Suprapubic skin (tissue), 4 donors: Measurements from ENCODE around the gene RPRD1B. TPM values are rescaled to one million over a fixed set of nuclear protein-coding genes. Genes with fewer than 3 reads are reported as not detected.

ENCODE experiments used
- DNase-seq, 2 donors: peaks; one replicate each; pipeline ENCODE4 v3.0.0-alpha.2; 2019; ENCODE audit warnings: low spot score in 2 of 2
- H3K27ac ChIP-seq: fragments of 200-600 bp; sonication (generic); one replicate; pipeline ENCODE4 v1.5.1; 2019
- H3K27me3 ChIP-seq: fragments of 200-600 bp; sonication (generic); one replicate; pipeline ENCODE4 v1.5.1; 2019
- H3K36me3 ChIP-seq: fragments of 200-600 bp; sonication (generic); one replicate; pipeline ENCODE4 v1.5.1; 2019
- H3K4me1 ChIP-seq: fragments of 200-600 bp; sonication (generic); one replicate; pipeline ENCODE4 v1.5.1; 2019
- H3K4me3 ChIP-seq: fragments of 200-600 bp; sonication (generic); one replicate; pipeline ENCODE4 v1.5.1; 2019; ENCODE audit warnings: mild to moderate bottlenecking
- H3K9me3 ChIP-seq: fragments of 200-600 bp; sonication (generic); one replicate; pipeline ENCODE4 v1.5.1; 2019
- EP300 ChIP-seq: sonication (generic); formaldehyde crosslinking; IDR thresholded peaks from one replicate; pipeline ENCODE4 v1.6.1; 2017; ENCODE audit warnings: antibody characterized with exemption
- POLR2A ChIP-seq, 2 donors: fragments of 450-650 bp; IDR thresholded peaks; one replicate each; pipeline ENCODE4 v1.6.1; 2017; ENCODE audit warnings: antibody characterized with exemption in 2 of 2, mild to moderate bottlenecking in 2 of 2, moderate library complexity in 2 of 2
- POLR2AphosphoS5 ChIP-seq, 3 donors: sonication (generic); formaldehyde crosslinking; IDR thresholded peaks; one replicate each; pipeline ENCODE4 v1.6.1; 2017; ENCODE audit warnings: antibody characterized with exemption in 3 of 3
- WGBS: methylation state at CpG from one replicate; pipeline ENCODE4 v1.1.5; 2018; 5-methylcytosine and 5-hydroxymethylcytosine counted together
- total RNA-seq, 4 donors: library from RNA; depleted of rRNA; stranded (reverse); fragments of >200 nt; gene quantifications; one replicate each; pipeline ENCODE4 v1.1.0, GENCODE V29; 2016
- TF ChIP-seq, protein P1 (sequence below), 2 donors: fragments of 200-600 bp in 1 of 2; fragments of 450-650 bp in 1 of 2; sonication (generic) in 1 of 2; IDR thresholded peaks; one replicate each; pipeline ENCODE4 v1.5.1; 2016 to 2019; ENCODE audit warnings: antibody characterized with exemption in 2 of 2, mild to moderate bottlenecking in 1 of 2, moderate library complexity in 1 of 2

RPRD1B gene
- total RNA-seq, 4 donors from 2014 or later = 24.7 to 45.6 (median 27.7) TPM

DNA sequence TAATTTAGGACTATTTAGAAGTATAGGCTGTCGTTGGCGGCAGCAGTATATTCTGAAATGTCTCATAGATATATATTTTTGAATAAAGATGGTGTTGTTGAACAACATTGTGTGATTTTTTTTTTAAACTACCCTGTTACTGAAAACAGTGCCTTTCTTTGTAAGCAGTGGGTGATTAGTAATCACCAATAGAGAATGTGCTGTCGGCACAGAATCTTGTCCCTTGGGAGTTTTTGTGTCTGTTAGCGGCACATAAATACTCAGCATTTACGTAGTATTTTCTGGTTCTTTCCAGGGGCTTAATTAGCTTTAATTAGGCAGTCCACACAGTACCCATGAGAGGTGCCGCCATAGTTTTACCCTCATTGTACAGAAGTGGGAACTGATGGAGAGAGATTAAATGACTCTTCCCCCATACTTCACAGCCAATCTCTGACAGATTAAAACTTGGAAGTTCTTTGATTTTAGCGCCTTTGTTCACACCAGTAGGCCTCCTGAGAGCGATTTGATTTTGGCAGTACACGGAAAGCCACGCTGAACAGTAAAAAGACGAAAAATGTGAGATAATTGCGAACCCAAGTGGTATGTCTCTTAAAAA, 58.8 kb downstream of the RPRD1B start:
- no peak overlapping the region for H3K4me3 ChIP-seq
- no peak overlapping the region for H3K27ac ChIP-seq
- WGBS = 93% methylated on average over 12 of the region's 12 CpGs
- no peaks in the 10 kb centered on the region for H3K9me3 ChIP-seq
- peaks cover 13% of the 10 kb centered on the region for H3K4me1 ChIP-seq
- TF ChIP-seq POLR2AphosphoS5 (IDR thresholded peaks at IDR 0.05) (no peak), EP300 (no peak), POLR2A (IDR thresholded peaks at IDR 0.05) (no peak)
- TF ChIP-seq, protein P1, sequence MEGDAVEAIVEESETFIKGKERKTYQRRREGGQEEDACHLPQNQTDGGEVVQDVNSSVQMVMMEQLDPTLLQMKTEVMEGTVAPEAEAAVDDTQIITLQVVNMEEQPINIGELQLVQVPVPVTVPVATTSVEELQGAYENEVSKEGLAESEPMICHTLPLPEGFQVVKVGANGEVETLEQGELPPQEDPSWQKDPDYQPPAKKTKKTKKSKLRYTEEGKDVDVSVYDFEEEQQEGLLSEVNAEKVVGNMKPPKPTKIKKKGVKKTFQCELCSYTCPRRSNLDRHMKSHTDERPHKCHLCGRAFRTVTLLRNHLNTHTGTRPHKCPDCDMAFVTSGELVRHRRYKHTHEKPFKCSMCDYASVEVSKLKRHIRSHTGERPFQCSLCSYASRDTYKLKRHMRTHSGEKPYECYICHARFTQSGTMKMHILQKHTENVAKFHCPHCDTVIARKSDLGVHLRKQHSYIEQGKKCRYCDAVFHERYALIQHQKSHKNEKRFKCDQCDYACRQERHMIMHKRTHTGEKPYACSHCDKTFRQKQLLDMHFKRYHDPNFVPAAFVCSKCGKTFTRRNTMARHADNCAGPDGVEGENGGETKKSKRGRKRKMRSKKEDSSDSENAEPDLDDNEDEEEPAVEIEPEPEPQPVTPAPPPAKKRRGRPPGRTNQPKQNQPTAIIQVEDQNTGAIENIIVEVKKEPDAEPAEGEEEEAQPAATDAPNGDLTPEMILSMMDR (IDR thresholded peaks at IDR 0.05) = no peak
- peaks cover 40% of the 10 kb centered on the region for H3K36me3 ChIP-seq
- no peaks in the 10 kb centered on the region for H3K27me3 ChIP-seq
- DNase-seq = no peak

DNA sequence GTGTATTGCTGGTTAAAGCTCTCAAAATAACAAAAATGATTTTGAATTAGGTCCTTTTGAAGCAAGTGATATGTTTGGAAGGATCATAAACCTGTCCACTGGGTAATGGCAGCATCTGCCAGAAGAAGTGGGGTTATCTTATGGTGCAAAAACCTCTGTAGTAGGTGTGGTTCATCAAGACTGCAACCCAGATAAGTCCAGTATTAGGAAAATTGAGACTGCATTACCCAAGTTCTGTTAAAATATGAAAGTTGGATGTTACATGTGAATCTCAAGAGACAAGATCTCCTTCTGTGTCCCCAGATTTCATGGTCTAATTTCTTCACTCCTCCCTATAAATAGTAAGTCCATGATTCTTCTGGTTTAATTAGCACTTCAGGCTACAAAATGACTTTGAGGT, 59.4 kb downstream of the RPRD1B start:
- no peak for DNase-seq
- no peaks in the 10 kb centered on the region for H3K9me3 ChIP-seq
- no peaks in the 10 kb centered on the region for H3K27me3 ChIP-seq
- TF ChIP-seq POLR2AphosphoS5 (IDR thresholded peaks at IDR 0.05) = no peak
- peaks cover 36% of the 10 kb centered on the region for H3K36me3 ChIP-seq
- H3K4me3 ChIP-seq = no peak overlapping the region
- peaks cover 13% of the 10 kb centered on the region for H3K4me1 ChIP-seq
- H3K27ac ChIP-seq = no peak overlapping the region

DNA sequence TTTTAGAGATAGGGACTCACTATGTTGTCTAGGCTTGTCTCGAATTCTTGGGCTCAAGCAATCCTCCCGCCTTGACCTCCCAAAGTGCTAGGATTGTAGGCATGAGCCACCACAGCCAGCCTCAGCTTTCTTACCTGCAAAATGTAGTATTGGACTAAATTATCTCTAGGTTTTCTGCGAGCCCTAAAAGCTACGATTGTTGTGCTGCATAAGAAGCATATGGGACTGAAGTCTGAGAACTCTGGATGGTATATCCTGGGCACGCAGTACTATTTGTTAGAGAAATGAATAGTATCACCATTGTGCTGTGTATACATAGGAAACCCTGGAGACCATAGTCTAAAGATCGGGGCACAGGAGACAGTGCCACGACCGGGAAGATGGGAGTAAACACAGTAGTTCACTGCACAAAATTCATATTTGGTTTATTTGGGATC, 60.1 kb downstream of the RPRD1B start:
- DNase-seq = no peak
- TF ChIP-seq EP300 = no peak
- no peak for TF ChIP-seq POLR2AphosphoS5 (IDR thresholded peaks at IDR 0.05)
- TF ChIP-seq, protein P1 (IDR thresholded peaks at IDR 0.05) = no peak
- no peak for TF ChIP-seq POLR2A (IDR thresholded peaks at IDR 0.05)
- Histone ChIP-seq H3K9me3 (no peaks in the 10 kb centered on the region), H3K4me3 (no peak overlapping the region), H3K27ac (no peak overlapping the region), H3K27me3 (no peaks in the 10 kb centered on the region), H3K36me3 (peaks cover 29% of the 10 kb centered on the region), H3K4me1 (peaks cover 13% of the 10 kb centered on the region)
- 98% methylated on average over 8 of the region's 8 CpGs for WGBS

DNA sequence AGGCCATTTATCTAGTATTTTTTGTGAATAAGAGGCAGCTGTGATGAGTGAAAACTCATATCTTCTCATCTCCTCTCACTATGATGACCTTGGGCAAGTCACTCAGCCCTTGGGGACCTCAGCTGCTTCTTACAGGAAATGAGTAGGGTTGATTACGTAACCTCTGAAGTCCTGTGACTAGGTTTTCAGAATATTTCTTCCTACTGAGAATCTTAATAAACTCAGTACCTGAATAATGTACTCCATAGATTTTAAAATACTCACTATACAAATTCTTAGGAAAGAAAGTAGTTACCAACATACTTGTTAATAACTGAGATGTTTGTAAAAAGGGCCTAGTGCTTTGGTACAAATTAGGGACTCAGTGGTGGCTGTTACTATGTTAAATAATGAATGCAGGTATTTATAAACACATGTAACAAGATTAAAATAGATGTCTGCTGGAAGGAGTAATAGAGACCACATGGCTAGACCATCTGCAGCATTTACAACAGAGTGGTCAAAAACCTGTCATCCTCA, 60.9 kb downstream of the RPRD1B start:
- Histone ChIP-seq H3K27ac (no peak overlapping the region), H3K4me3 (no peak overlapping the region), H3K4me1 (peaks cover 13% of the 10 kb centered on the region), H3K9me3 (no peaks in the 10 kb centered on the region), H3K27me3 (no peaks in the 10 kb centered on the region), H3K36me3 (peaks cover 21% of the 10 kb centered on the region)
- DNase-seq = no peak
- TF ChIP-seq EP300 (no peak), POLR2A (IDR thresholded peaks at IDR 0.05) (no peak), POLR2AphosphoS5 (IDR thresholded peaks at IDR 0.05) (no peak)
- TF ChIP-seq, protein P1 (IDR thresholded peaks at IDR 0.05) = no peak
- WGBS = 74% methylated on average over 1 of the region's 1 CpG

DNA sequence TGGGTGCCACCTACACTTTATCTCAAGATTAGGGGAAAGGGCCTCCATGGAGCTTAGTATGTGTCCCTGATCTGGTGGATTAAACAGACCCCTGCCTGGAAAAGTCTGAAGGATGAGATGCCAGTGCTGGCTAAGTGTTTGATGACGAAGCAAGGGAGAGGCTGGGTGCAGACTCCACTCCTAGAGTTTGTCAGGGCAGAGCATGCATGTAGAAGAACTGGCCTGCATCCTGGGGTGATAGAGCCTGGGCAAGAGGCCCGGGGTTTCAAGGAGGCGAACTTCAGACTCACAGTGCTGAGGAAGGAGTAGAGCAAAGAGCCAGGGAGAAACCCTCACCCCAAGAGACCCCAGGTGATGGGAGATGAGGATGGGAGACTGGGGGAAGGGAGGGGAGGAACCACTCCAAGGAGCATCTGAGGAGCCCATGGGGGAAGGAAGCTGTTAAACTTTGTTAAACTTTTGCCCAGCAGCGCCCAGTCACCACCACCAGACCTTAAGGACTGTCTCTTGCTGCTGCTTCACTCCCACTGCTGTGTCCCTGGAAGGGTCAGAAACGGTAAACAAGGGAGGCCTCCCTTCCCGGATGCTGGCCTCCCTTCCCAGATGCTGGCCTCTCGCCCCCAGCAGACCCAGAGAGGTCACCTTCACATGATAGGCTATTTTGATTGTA, 61.6 kb downstream of the RPRD1B start:
- DNase-seq = no peak
- H3K4me3 ChIP-seq = no peak overlapping the region
- no peaks in the 10 kb centered on the region for H3K9me3 ChIP-seq
- H3K36me3 ChIP-seq = peaks cover 14% of the 10 kb centered on the region
- H3K27me3 ChIP-seq = no peaks in the 10 kb centered on the region
- WGBS = 94% methylated on average over 7 of the region's 7 CpGs
- H3K27ac ChIP-seq = no peak overlapping the region
- peaks cover 13% of the 10 kb centered on the region for H3K4me1 ChIP-seq
- no peak for TF ChIP-seq POLR2A (IDR thresholded peaks at IDR 0.05)
- TF ChIP-seq, protein P1 (IDR thresholded peaks at IDR 0.05) = no peak
- no peak for TF ChIP-seq POLR2AphosphoS5 (IDR thresholded peaks at IDR 0.05)
- TF ChIP-seq EP300 = no peak
